Transverse colon (tissue), 4 donors: ENCODE results near the gene RIPK3. TPM values are rescaled to one million over a fixed set of nuclear protein-coding genes. Genes with fewer than 3 reads are reported as not detected.

Source experiments
- DNase-seq: peaks from one replicate; pipeline ENCODE4 v3.0.0-alpha.2; 2019
- H3K27ac ChIP-seq, 4 donors: fragments of 200-600 bp; sonication (generic); 2 replicates each; pipeline ENCODE4 v1.5.1; 2016 to 2018; ENCODE audit warnings: inconsistent platforms in 4 of 4
- H3K27me3 ChIP-seq: fragments of 200-600 bp; sonication (generic); 2 replicates; pipeline ENCODE4 v1.5.1; 2017; ENCODE audit warnings: inconsistent platforms
- H3K36me3 ChIP-seq, 4 donors: fragments of 200-600 bp; sonication (generic); 2 replicates each; pipeline ENCODE4 v1.5.1; 2017 to 2019; ENCODE audit warnings: inconsistent platforms in 4 of 4
- H3K4me1 ChIP-seq, 4 donors: fragments of 200-600 bp; sonication (generic); 2 replicates each; pipeline ENCODE4 v1.5.1; 2017 to 2020; ENCODE audit warnings: inconsistent platforms in 4 of 4
- H3K4me3 ChIP-seq, 4 donors: fragments of 200-600 bp; sonication (generic); 1 replicate in 1 of 4; 2 replicates in 3 of 4; pipeline versions ENCODE4 v1.5.1 to v1.6.1; 2017 to 2019; ENCODE audit warnings: inconsistent platforms in 4 of 4
- H3K9me3 ChIP-seq, 2 donors: fragments of 200-600 bp; sonication (generic); 2 replicates each; pipeline ENCODE4 v1.5.1; 2017 to 2019; ENCODE audit warnings: inconsistent platforms in 2 of 2
- EP300 ChIP-seq: sonication (generic); formaldehyde crosslinking; IDR thresholded peaks from one replicate; pipeline ENCODE4 v1.6.1; 2017; ENCODE audit warnings: antibody characterized with exemption, low read depth
- POLR2A ChIP-seq: fragments of 450-650 bp; IDR thresholded peaks from one replicate; pipeline ENCODE4 v1.6.1; 2016; ENCODE audit warnings: antibody characterized with exemption, mild to moderate bottlenecking, moderate library complexity
- POLR2AphosphoS5 ChIP-seq, 3 donors: sonication (generic); formaldehyde crosslinking; IDR thresholded peaks; one replicate each; pipeline ENCODE4 v1.6.1; 2016; ENCODE audit warnings: antibody characterized with exemption in 3 of 3
- WGBS, 2 donors: methylation state at CpG; one replicate each; pipeline ENCODE4 v1.1.5; 2018; ENCODE audit warnings: low coverage in 1 of 2; 5-methylcytosine and 5-hydroxymethylcytosine counted together
- in situ Hi-C, 4 donors: fragments of 200-750 bp; cut with MboI; loops; one replicate each; pipeline versions ENCODE4 v1.15.0 to v1.15.1; 2017; ENCODE audit warnings: low sequenced_read_pairs in 3 of 4, low pct_ligation_motif_present in 1 of 4, low pct_unique_long_range_greater_than_20kb in 1 of 4
- intact Hi-C: fragments of 100-400 bp; cut with DNase I; formaldehyde crosslinking; loops from one replicate; pipeline ENCODE4 v1.15.1; 2023; ENCODE audit warnings: low total_unique reads
- total RNA-seq, 4 donors: library from RNA; depleted of rRNA; stranded (reverse); fragments of >200 nt; gene quantifications; one replicate each; pipeline ENCODE4 v1.1.0, GENCODE V29; 2016
- TF ChIP-seq, protein P1 (sequence below), 5 experiments: fragments of 200-600 bp in 3 of 5; fragments of 450-650 bp in 2 of 5; sonication (generic) in 3 of 5; IDR thresholded peaks; 1 replicate in 2 of 5; 2 replicates in 3 of 5; pipeline ENCODE4 v1.5.1; 2016 to 2017; ENCODE audit warnings: antibody characterized with exemption in 5 of 5, inconsistent platforms in 3 of 5, mild to moderate bottlenecking in 2 of 5, moderate library complexity in 1 of 5

The RIPK3 gene
- total RNA-seq, 4 donors from 2014 or later: 19.3 to 156 (median 53.6) TPM

DNA sequence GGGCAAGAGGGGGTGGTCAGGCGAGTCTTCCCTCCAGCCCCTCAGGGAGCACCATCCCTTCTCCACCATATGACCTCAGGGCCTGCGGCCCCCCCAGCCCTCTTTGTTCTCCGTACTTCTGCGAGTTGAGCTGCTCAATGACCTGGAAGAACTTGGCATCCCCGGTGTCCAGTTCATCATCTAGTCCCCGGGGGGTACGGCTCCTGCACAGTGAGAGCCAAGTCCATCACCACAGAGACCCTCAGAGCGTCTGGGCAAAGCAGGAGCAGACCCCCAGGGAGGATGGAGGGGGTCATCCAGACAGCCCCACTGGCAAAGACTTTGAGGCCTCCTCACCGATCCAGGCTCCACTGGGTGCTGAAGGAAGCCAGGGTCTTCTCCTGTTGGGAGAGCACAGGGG is 13.8 kb downstream of the RIPK3 start:
- WGBS, 2 donors: 83% methylated on average over 9 of the region's 9 CpGs; no CpG with 5 or more reads in 1 of the 2 donors
- no peak for TF ChIP-seq POLR2AphosphoS5 (IDR thresholded peaks at IDR 0.05)
- TF ChIP-seq, protein P1, sequence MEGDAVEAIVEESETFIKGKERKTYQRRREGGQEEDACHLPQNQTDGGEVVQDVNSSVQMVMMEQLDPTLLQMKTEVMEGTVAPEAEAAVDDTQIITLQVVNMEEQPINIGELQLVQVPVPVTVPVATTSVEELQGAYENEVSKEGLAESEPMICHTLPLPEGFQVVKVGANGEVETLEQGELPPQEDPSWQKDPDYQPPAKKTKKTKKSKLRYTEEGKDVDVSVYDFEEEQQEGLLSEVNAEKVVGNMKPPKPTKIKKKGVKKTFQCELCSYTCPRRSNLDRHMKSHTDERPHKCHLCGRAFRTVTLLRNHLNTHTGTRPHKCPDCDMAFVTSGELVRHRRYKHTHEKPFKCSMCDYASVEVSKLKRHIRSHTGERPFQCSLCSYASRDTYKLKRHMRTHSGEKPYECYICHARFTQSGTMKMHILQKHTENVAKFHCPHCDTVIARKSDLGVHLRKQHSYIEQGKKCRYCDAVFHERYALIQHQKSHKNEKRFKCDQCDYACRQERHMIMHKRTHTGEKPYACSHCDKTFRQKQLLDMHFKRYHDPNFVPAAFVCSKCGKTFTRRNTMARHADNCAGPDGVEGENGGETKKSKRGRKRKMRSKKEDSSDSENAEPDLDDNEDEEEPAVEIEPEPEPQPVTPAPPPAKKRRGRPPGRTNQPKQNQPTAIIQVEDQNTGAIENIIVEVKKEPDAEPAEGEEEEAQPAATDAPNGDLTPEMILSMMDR (IDR thresholded peaks at IDR 0.05): no peak
- TF ChIP-seq POLR2A: no peak
- no peak for TF ChIP-seq EP300
- in situ Hi-C loops (loop anchor here in 1 of 4 donors (25.0 kb wide), 1 partner anchor 111 kb away; the partner anchor contains the start of genes CBLN3, KHNYN and SDR39U1), intact Hi-C loops (no loop called here)
- no peaks in the 10 kb centered on the region for H3K36me3 ChIP-seq
- DNase-seq: no peak
- no peaks in the 10 kb centered on the region for H3K9me3 ChIP-seq
- H3K4me3 ChIP-seq: no peak overlapping the region
- no peak overlapping the region for H3K27ac ChIP-seq
- H3K4me1 ChIP-seq: peaks cover 0 to 13% (median 0%) of the 10 kb centered on the region in 4 donors
- no peaks in the 10 kb centered on the region for H3K27me3 ChIP-seq

DNA sequence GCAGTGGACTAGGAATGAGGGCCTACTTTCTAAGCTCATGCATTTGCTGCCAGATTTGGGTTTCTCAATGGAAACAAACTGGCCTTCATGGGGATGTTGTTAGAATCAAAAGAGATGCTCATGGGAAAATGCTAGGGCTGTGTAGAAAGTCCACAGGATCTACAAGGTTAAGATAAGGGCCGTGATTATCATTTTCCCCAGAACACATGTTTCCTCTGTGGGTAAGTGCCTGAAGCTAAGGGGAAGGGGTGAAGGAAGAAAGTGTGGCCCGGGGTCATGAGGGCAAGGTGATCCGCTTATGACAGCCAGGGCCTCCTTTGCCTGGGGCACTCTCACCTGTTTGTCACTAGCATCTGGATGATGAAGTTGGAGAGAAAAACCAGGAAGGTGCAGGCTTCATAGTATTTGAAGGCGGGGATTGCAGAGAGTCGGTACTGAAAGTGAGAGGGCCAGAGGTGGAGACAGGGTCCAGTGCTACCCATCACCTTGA is 14.7 kb downstream of the RIPK3 start:
- 60 to 81% methylated on average over 1 to 5 of the region's 5 CpGs for WGBS, 2 donors
- Histone ChIP-seq H3K27ac (no peak overlapping the region), H3K4me1 (peaks cover 0 to 13% (median 0%) of the 10 kb centered on the region in 4 donors), H3K27me3 (no peaks in the 10 kb centered on the region), H3K9me3 (no peaks in the 10 kb centered on the region), H3K4me3 (no peak overlapping the region), H3K36me3 (no peaks in the 10 kb centered on the region)
- TF ChIP-seq POLR2AphosphoS5 (IDR thresholded peaks at IDR 0.05) (no peak), EP300 (no peak), POLR2A (no peak)
- TF ChIP-seq, protein P1 (IDR thresholded peaks at IDR 0.05): no peak
- in situ Hi-C loops (loop anchor here in 1 of 4 donors (25.0 kb wide), 1 partner anchor 112 kb away; the partner anchor contains the start of genes CBLN3, KHNYN and SDR39U1), intact Hi-C loops (no loop called here)
- no peak for DNase-seq

DNA sequence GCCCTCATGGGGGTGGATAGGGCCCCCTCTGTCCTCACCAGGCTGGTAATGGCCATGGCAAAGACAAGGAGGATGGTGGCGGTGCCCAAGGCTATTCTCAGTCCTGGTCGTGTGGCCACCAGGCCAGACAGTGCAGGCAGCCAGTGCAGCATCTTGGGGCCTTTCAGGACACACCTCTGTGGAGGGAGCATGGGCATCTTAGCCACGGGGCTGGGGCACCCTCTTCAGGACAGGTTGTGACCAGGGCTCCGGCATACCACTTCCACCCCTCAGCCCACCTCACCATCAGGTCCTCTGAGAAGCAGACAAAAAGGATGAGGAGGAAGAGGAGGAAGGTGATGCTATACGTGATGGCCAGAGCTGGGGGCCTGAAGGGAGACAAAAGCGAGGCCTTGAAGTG is 15.8 kb downstream of the RIPK3 start:
- intact Hi-C loops (no loop called here), in situ Hi-C loops (no loop called here)
- 68 to 83% methylated on average over 1 to 6 of the region's 6 CpGs for WGBS, 2 donors
- H3K36me3 ChIP-seq: no peaks in the 10 kb centered on the region
- no peaks in the 10 kb centered on the region for H3K9me3 ChIP-seq
- peaks cover under 1% of the 10 kb centered on the region for H3K27me3 ChIP-seq
- H3K27ac ChIP-seq: no peak overlapping the region
- no peak for TF ChIP-seq POLR2AphosphoS5 (IDR thresholded peaks at IDR 0.05)
- no peak for TF ChIP-seq EP300
- TF ChIP-seq POLR2A: no peak
- TF ChIP-seq, protein P1 (IDR thresholded peaks at IDR 0.05): no peak
- H3K4me3 ChIP-seq: no peak overlapping the region
- DNase-seq: no peak
- peaks cover 0 to 7% (median 0%) of the 10 kb centered on the region in 4 donors for H3K4me1 ChIP-seq

DNA sequence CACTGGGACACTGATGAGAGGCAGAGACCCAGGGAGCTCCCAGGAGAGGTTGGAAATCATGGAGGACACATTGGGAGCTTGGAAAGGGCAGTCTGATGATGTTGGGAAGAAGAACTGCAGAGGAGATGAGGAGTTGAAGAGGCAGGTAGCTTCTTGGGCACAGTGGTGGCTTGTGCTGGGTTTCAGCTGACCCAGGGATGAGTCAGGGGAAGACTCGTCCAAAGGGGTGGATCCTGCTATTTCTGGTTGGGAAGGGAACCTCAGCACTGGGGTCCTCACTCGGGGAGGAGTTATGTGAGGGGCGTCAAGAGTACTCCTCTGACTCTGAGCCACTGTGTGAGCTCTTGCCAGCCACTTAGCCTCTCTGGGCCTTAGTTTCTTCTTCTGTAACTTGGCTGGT is 16.4 kb downstream of the RIPK3 start:
- H3K9me3 ChIP-seq: no peaks in the 10 kb centered on the region
- H3K36me3 ChIP-seq: no peaks in the 10 kb centered on the region
- 63% methylated on average over 3 of the region's 3 CpGs; no CpG with 5 or more reads in 1 of the 2 donors for WGBS, 2 donors
- no peak for TF ChIP-seq EP300
- TF ChIP-seq POLR2A: no peak
- no peak overlapping the region for H3K4me3 ChIP-seq
- intact Hi-C loops (no loop called here), in situ Hi-C loops (no loop called here)
- DNase-seq: no peak
- H3K4me1 ChIP-seq: peaks cover 0 to 6% (median 0%) of the 10 kb centered on the region in 4 donors
- peaks cover 8% of the 10 kb centered on the region for H3K27me3 ChIP-seq
- no peak overlapping the region for H3K27ac ChIP-seq
